ENCODE results near the gene MCM3. TPM values are rescaled to one million over a fixed set of nuclear protein-coding genes. Genes with fewer than 3 reads are reported as not detected.
A peak's percentile ranks its signal among the peaks of the same experiment; 100 is the strongest.

Gene MCM3
- total RNA-seq, 1 donor from 2014 or later, result 64.6 TPM

- no peak for DNase-seq (ENCODE audit: low read depth in 2 of 2)
These were observed 33.4 kb downstream of the MCM3 start for GRCh38 chr6:52251113-52251512.

DNA sequence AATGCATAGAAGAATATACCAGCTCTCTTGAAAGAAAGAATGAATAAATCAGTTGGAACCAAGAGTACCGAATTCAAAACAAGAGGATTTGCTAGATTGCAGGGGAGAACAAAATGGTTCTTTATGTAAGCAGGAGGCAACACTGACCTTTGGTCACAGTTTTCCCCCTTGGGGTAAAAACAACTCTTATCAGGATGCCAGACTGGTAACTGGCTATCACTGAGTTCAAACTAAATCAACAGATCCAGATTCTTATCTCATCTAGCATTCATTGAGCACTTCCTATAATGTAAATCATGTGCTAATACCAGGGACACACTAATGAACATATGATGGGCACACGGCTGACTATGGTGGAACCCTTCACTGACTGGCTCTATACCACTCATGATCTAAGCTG, 35.5 kb downstream of the MCM3 start:
- DNase-seq (ENCODE audit: low read depth in 2 of 2), result no peak

DNA sequence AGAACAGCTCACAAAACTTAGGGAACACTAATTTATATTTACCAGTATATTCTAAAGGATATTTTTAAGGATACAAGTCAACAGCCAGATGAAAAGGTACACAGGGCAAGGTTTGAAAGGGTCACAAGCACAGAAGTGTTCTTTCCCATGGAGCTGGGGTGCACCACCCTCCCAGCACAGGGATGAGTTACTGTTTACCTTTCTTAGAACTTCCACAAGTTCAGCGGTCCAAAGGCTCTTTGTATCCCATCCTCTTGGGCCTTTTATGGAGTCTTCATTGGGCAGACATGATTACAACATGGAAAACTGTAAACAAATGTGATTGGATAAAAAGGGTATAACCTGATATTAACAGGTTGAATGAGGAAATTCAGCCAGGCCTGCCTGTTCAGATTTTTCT, 39.1 kb downstream of the MCM3 start:
- no peak for DNase-seq (ENCODE audit: low read depth in 2 of 2)

GRCh38 chr6:52244400-52244799, 40.1 kb downstream of the MCM3 start, which contains the start of gene IL17F:
TSS of gene IL17F (minus strand) at chr6:52244500. CDS start at chr6:52244429, 71 bp downstream.
- DNase-seq (ENCODE audit: low read depth in 2 of 2), result no peak

GRCh38 chr6:52243282-52243893, 41.2 kb downstream of the MCM3 start:
- peak in 1 of 2 donors; percentile 18 for DNase-seq (ENCODE audit: low read depth in 2 of 2)

DNA sequence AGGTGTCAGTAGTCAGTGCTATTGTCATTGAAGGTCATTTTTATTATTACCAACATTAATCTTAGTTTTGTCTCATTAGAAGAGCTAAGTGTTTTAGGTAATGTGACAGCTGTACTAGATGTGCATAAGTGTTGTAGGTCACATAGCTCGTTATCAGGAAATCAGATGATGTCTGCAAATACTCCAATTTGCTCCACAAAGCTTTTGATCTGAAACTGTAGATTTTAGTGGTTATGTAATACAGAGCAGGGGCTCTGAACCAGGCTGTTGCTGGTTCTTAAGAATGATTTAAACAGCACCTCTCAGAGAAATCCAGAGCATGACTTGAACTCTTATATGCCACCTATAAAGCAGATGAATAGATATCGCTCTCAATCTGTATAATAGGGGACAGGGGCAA, 42.7 kb downstream of the MCM3 start:
- no peak for DNase-seq (ENCODE audit: low read depth in 2 of 2)

GRCh38 chr6:52233975-52234823, 50.3 kb downstream of the MCM3 start:
- DNase-seq (ENCODE audit: low read depth in 2 of 2), result peak; percentile 6 to 55

DNA sequence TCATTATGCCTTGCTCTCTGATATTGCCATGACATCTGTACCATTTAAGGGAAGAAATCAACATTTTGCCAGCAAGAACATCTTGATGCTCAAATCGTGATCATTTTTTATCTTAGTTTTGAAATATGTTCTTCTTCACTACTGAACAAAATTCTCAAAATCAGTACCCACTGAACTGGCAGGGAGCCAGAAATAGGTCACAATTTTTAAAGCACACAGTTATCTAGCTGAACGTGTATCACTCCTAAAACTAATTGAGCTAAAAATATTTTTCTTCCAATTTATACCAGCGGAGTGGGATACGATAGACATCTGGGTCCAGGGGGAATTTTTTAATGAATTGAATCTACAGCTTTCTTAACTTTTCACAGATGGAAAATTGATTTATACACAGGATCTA, 51.5 kb downstream of the MCM3 start:
- DNase-seq (ENCODE audit: low read depth in 2 of 2), result no peak

- DNase-seq (ENCODE audit: low read depth in 2 of 2), result no peak
These were observed 53.0 kb downstream of the MCM3 start for GRCh38 chr6:52231406-52232127.

- no peak for DNase-seq (ENCODE audit: low read depth in 2 of 2)
These were observed 53.9 kb downstream of the MCM3 start for GRCh38 chr6:52230685-52231084.

GRCh38 chr6:52227495-52227894, 57.0 kb downstream of the MCM3 start:
- DNase-seq (ENCODE audit: low read depth in 2 of 2), result no peak

- DNase-seq (ENCODE audit: low read depth in 2 of 2), result no peak
These were observed 63.2 kb downstream of the MCM3 start for GRCh38 chr6:52221302-52221701.

GRCh38 chr6:52217761-52218160, 66.8 kb downstream of the MCM3 start:
- no peak for DNase-seq (ENCODE audit: low read depth in 2 of 2)

- DNase-seq (ENCODE audit: low read depth in 2 of 2), result no peak
These were observed 67.5 kb downstream of the MCM3 start for GRCh38 chr6:52216932-52217575.

DNA sequence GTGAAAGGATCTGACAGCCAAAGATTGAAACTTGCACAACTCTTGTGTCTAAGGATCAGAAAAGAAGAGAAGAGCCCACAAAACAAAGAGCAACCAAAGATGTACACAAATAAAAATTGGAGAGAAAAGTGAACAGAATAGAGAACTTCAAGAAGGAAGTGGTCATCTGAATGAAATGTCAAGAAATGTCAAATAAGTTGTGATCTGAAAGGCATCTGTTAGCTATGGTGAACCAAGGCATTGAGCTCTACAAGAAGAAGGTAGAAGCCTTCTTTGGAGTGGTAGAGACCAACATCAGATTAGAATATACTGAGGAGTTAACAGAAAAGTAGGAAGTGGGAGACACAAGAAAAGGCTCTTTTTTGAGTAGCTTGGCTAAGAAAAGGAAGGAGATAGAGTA, 68.8 kb downstream of the MCM3 start:
- no peak for DNase-seq (ENCODE audit: low read depth in 2 of 2)

Other genes starting within 250 kb of the MCM3 start
- gene PKHD1, start 197.1 kb downstream of the MCM3 start, total RNA-seq, result not detected in 2 replicates
- gene IL17A, start 98.4 kb downstream of the MCM3 start, total RNA-seq, result not detected in 2 replicates
- gene IL17F, start 40.2 kb downstream of the MCM3 start, total RNA-seq, result not detected in 2 replicates
- gene PAQR8, start 77.4 kb upstream of the MCM3 start, total RNA-seq, result 10.7 and 15.6 TPM in 2 replicates
- gene EFHC1, start 135.6 kb upstream of the MCM3 start, total RNA-seq, result 5.9 and 7.2 TPM in 2 replicates

Measured in dermis microvascular lymphatic vessel endothelial cell (primary cell).